Tibial artery (tissue), 4 donors: ENCODE measurements around the gene RNF223.
A peak's percentile ranks its signal among the peaks of the same experiment; 100 is the strongest.

Source experiments
- DNase-seq, 2 donors: peaks; one replicate each; pipeline ENCODE4 v3.0.0-alpha.2; 2019
- H3K27ac ChIP-seq, 2 donors: fragments of 200-600 bp; sonication (generic) in 1 of 2; 1 replicate in 1 of 2; 2 replicates in 1 of 2; pipeline ENCODE4 v1.5.1; 2018 to 2019; ENCODE audit warnings: mild to moderate bottlenecking in 1 of 2
- H3K27me3 ChIP-seq, 2 donors: fragments of 200-600 bp; sonication (generic) in 1 of 2; one replicate each; pipeline versions ENCODE4 v1.5.1 to v1.6.0; 2016 to 2019
- H3K36me3 ChIP-seq, 3 donors: fragments of 200-600 bp; sonication (generic) in 2 of 3; one replicate each; pipeline ENCODE4 v1.5.1; 2016 to 2019; ENCODE audit warnings: mild to moderate bottlenecking in 2 of 3
- H3K4me1 ChIP-seq, 4 donors: fragments of 200-600 bp; sonication (generic) in 2 of 4; 1 replicate in 3 of 4; 2 replicates in 1 of 4; pipeline ENCODE4 v1.5.1; 2016 to 2019
- H3K4me3 ChIP-seq, 2 donors: fragments of 200-600 bp; sonication (generic) in 1 of 2; 1 replicate in 1 of 2; 2 replicates in 1 of 2; pipeline ENCODE4 v1.5.1; 2018 to 2019; ENCODE audit warnings: mild to moderate bottlenecking in 2 of 2
- H3K9me3 ChIP-seq, 3 donors: fragments of 200-600 bp; sonication (generic) in 1 of 3; one replicate each; pipeline ENCODE4 v1.5.1; 2016 to 2019
- intact Hi-C: fragments of 100-400 bp; cut with DNase I; formaldehyde crosslinking; loops from one replicate; pipeline ENCODE4 v1.15.0; 2023; ENCODE audit warnings: low total_unique reads
- TF ChIP-seq, protein P1 (sequence below), 2 experiments: fragments of 200-600 bp in 1 of 2; fragments of 450-650 bp in 1 of 2; IDR thresholded peaks; one replicate each; pipeline ENCODE4 v1.5.1; 2017 to 2019; ENCODE audit warnings: antibody characterized with exemption in 2 of 2, mild to moderate bottlenecking in 1 of 2, moderate library complexity in 1 of 2

Gene RNF223

DNA sequence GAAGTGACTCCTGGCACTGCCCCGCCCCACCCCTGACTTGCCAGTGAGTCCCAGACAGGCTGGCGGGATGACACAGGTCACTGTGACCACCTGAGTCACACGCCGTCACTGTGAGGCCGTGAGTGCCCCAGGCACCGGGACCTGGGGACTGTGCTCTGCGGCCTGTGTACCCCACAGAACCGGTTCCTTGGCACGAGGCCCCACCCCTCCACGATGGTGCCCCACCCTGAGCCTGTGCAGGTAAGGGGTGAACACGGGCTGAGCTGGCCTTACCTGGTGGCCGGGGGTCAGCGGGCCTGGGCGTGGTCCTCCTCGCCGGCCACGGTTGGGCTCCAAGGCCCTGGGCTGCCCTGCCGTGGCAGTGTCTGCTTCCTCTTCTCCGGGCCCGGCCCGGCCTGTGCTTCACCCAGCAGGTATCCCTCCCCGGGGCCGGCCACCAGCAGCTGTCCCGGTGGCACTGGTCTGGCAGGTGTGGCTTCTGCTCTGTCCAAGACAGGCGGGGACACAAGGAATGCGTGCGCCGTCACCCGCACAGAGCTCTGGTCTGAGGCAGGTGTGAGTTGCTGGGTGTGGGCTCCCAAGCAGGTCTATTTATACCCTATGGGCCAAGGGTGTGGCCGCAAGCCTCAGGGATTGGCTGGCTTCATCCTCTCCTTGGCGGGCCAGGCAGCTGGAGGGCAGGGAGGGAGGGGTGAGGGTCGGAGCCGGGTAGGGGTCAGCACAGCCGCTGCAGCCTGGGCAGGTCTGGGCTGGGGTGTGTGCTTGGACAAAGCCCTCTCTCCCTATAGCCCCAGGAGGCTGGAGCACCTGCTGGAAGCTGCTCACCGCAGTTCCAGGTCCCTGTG, at the start of gene RNF223:
Gene RNF223 (minus strand): TSS at position 564 of the 845 bp plus-strand sequence. CDS start 1,740 bp downstream, outside the sequence.
- Histone ChIP-seq H3K27me3 (peaks cover 0 to 70% of the 10 kb centered on the region in 2 donors), H3K27ac (no peak within 1 kb of the TSS), H3K9me3 (no peaks in the 10 kb centered on the region), H3K4me1 (peaks cover 0 to 30% (median 7%) of the 10 kb centered on the region in 4 donors), H3K4me3 (no peak within 1 kb of the TSS), H3K36me3 (no peaks in the 10 kb centered on the region)
- intact Hi-C loops: loop anchor here (5.0 kb wide), 1 partner anchor 47 kb away; no protein-coding TSS in a partner anchor
- TF ChIP-seq, protein P1, sequence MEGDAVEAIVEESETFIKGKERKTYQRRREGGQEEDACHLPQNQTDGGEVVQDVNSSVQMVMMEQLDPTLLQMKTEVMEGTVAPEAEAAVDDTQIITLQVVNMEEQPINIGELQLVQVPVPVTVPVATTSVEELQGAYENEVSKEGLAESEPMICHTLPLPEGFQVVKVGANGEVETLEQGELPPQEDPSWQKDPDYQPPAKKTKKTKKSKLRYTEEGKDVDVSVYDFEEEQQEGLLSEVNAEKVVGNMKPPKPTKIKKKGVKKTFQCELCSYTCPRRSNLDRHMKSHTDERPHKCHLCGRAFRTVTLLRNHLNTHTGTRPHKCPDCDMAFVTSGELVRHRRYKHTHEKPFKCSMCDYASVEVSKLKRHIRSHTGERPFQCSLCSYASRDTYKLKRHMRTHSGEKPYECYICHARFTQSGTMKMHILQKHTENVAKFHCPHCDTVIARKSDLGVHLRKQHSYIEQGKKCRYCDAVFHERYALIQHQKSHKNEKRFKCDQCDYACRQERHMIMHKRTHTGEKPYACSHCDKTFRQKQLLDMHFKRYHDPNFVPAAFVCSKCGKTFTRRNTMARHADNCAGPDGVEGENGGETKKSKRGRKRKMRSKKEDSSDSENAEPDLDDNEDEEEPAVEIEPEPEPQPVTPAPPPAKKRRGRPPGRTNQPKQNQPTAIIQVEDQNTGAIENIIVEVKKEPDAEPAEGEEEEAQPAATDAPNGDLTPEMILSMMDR (IDR thresholded peaks at IDR 0.05): no peak
- DNase-seq: no peak

DNA sequence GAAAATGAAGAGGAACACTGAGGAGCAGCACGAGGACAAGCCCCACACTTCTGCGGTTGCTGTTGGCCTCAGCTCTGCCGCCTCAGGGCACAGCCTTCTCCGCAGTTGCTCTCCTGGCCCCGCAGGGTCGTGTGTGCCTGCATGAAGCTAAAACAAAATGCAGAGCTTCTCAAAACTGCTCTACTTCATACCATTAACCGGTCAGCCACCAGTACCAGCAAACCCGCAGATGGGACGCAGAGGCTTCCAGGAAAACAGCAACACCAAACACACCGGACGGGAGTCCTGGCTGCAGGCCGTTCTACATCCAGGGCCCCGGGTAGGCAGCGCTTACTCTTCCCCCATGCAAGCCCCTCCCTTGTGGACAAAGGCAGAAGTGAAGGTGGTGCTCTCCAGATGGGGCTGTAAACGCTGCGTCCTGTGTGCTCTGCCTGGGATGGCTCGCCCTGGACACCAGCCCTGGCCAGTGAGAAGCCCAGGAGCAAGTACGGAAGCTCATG, 48.9 kb upstream of the RNF223 start:
- no peaks in the 10 kb centered on the region for H3K36me3 ChIP-seq
- TF ChIP-seq, protein P1 (IDR thresholded peaks at IDR 0.05): no peak
- no peaks in the 10 kb centered on the region for H3K9me3 ChIP-seq
- no peak overlapping the region for H3K27ac ChIP-seq
- H3K4me1 ChIP-seq: peaks cover 0 to 12% (median 4%) of the 10 kb centered on the region in 4 donors
- peaks cover 0 to 43% of the 10 kb centered on the region in 2 donors for H3K27me3 ChIP-seq
- intact Hi-C loops: loop anchor here (5.0 kb wide), 2 partner anchors 109 to 169 kb away; partner anchors contain the start of genes B3GALT6 and SDF4
- H3K4me3 ChIP-seq: no peak overlapping the region
- no peak for DNase-seq

DNA sequence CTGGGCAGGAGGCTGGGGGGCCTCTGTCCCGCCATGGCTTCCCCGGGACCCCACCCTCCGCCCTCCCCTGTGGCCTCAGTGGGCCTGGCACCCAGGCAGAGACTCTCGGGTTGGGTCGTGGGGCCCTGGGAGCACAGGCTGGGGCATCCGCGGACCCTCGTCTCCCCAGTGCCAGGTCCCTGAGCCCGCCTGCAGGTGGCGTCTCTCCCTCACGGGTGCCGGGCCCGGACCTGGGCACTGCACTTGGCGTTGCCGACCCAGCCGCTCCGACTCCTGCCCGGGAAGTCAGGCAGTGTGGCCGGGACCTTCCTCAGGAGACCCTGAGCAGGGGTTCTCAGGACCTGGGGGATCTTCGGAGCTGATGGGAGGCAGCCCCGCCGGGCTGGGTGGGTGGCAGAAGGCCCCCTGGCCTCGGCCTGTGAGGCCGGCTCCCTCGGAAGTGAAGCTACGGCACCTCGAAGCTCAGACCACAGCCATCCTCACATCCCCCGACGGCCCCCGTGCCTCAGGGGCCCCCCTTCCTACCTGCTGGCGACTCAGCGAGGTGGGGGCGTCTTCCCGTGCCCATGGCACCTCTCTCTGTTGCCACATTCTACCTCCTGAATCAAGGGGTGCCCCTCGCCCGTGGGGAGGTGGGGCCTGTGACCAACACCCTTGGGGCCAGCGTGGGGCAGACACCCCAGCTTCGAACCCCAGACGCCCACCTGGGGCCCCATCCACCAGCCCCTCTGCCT, 48.1 kb upstream of the RNF223 start:
- peak overlapping the region in 1 of 2 donors; percentile 19 for H3K4me3 ChIP-seq
- H3K27ac ChIP-seq: no peak overlapping the region
- TF ChIP-seq, protein P1 (IDR thresholded peaks at IDR 0.05): peak; percentile 78 to 87
- H3K9me3 ChIP-seq: no peaks in the 10 kb centered on the region
- H3K27me3 ChIP-seq: peaks cover 0 to 44% of the 10 kb centered on the region in 2 donors
- DNase-seq: peak; percentile 66 to 84
- intact Hi-C loops: loop anchor here (5.0 kb wide), 2 partner anchors 110 to 170 kb away; partner anchors contain the start of genes B3GALT6 and SDF4
- H3K4me1 ChIP-seq: peaks cover 0 to 14% (median 4%) of the 10 kb centered on the region in 4 donors
- no peaks in the 10 kb centered on the region for H3K36me3 ChIP-seq

DNA sequence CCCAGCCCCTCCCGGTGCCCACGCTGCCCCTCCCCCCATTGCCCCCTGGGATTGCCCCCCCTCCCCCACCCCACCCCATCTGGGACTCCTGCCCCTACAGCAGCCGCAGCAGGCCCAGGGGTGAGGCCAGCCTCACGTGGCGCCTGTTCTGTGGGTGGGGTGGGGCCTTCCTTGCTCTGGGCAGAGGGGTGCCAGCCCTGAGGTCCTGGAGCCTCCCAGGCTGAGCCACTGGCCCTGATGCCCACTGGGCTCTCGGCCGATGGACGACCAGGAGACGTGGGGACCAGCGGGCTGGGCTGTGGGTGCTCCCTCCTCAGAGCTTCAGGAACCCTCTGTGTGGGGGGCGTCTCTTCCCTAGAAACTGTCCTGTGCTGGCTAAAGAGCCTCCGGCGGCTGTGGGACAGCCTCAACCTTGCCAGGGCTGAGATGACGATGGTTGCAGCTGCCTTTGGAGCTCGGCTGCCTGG, 47.5 kb upstream of the RNF223 start:
- DNase-seq: no peak
- no peaks in the 10 kb centered on the region for H3K9me3 ChIP-seq
- peaks cover 0 to 20% (median 7%) of the 10 kb centered on the region in 4 donors for H3K4me1 ChIP-seq
- TF ChIP-seq, protein P1 (IDR thresholded peaks at IDR 0.05): no peak
- no peaks in the 10 kb centered on the region for H3K36me3 ChIP-seq
- intact Hi-C loops: loop anchor here (5.0 kb wide), 2 partner anchors 111 to 171 kb away; partner anchors contain the start of genes B3GALT6 and SDF4
- no peak overlapping the region for H3K4me3 ChIP-seq
- H3K27me3 ChIP-seq: peaks cover 0 to 45% of the 10 kb centered on the region in 2 donors
- no peak overlapping the region for H3K27ac ChIP-seq
